GM23338 (cell line): ENCODE results near the gene TMEM151B. TPM values are rescaled to one million over a fixed set of nuclear protein-coding genes. Genes with fewer than 3 reads are reported as not detected.

Experiments used
- ATAC-seq: fragments of 200-7000 bp; cut with Tn5 transposase; 3 replicates; pipeline ENCODE4 v1.9.1; 2020
- DNase-seq: peaks from one replicate; pipeline ENCODE4 v3.0.0-alpha.2; 2015; ENCODE audit warnings: low spot score
- H2AFZ ChIP-seq: fragments of 200-600 bp; sonication (generic); 2 replicates; pipeline ENCODE4 v1.8.0; 2016; ENCODE audit warnings: antibody characterized with exemption, mild to moderate bottlenecking, moderate library complexity
- H3F3A ChIP-seq: fragments of 200-600 bp; sonication (generic); replicated peaks from 2 replicates; pipeline ENCODE4 v1.8.0; 2017; ENCODE audit warnings: antibody characterized with exemption, mixed run types, low read depth
- H3K27ac ChIP-seq: fragments of 200-600 bp; sonication (generic); 2 replicates; pipeline ENCODE4 v1.6.1; 2016; ENCODE audit warnings: low read depth
- H3K27me3 ChIP-seq: fragments of 200-600 bp; sonication (generic); 2 replicates; pipeline ENCODE4 v1.8.0; 2016; ENCODE audit warnings: mild to moderate bottlenecking, mixed run types, moderate library complexity; ENCODE audit not compliant: insufficient read depth
- H3K36me3 ChIP-seq: fragments of 200-600 bp; sonication (generic); 2 replicates; pipeline ENCODE4 v1.8.0; 2016; ENCODE audit warnings: mild to moderate bottlenecking; ENCODE audit not compliant: insufficient read depth
- H3K4me1 ChIP-seq: fragments of 200-600 bp; sonication (generic); 2 replicates; pipeline ENCODE4 v1.8.0; 2016; ENCODE audit warnings: mild to moderate bottlenecking, moderate library complexity; ENCODE audit not compliant: insufficient read depth
- H3K4me2 ChIP-seq: fragments of 200-600 bp; sonication (generic); 2 replicates; pipeline ENCODE4 v1.7.1; 2017; ENCODE audit warnings: mixed run types
- H3K4me3 ChIP-seq: fragments of 200-600 bp; sonication (generic); 2 replicates; pipeline ENCODE4 v1.6.1; 2016; ENCODE audit warnings: mixed run types
- H3K79me2 ChIP-seq: fragments of 200-600 bp; sonication (generic); replicated peaks from 2 replicates; pipeline ENCODE4 v1.8.0; 2017; ENCODE audit warnings: mild to moderate bottlenecking; ENCODE audit not compliant: insufficient read depth
- H3K9me2 ChIP-seq: fragments of 200-600 bp; sonication (generic); 2 replicates; pipeline ENCODE4 v1.8.0; 2017; ENCODE audit not compliant: insufficient read depth
- H4K20me1 ChIP-seq: fragments of 200-600 bp; sonication (generic); replicated peaks from 2 replicates; pipeline ENCODE4 v1.8.0; 2017; ENCODE audit warnings: mild to moderate bottlenecking; ENCODE audit not compliant: insufficient read depth
- H3K27ac Mint-ChIP-seq: 2 replicates; pipeline ENCODE4 v1.8.0; 2020; ENCODE audit warnings: inconsistent platforms, mild to moderate bottlenecking, moderate library complexity, mixed read lengths
- H3K27me3 Mint-ChIP-seq: 3 replicates; pipeline ENCODE4 v1.8.0; 2022; ENCODE audit warnings: low read depth, mild to moderate bottlenecking, moderate library complexity, mixed read lengths, inconsistent platforms; ENCODE audit not compliant: insufficient read depth, poor library complexity
- H3K36me3 Mint-ChIP-seq: 3 replicates; pipeline ENCODE4 v1.8.0; 2021; ENCODE audit warnings: low read depth, mild to moderate bottlenecking, inconsistent platforms, moderate library complexity, mixed read lengths
- H3K4me1 Mint-ChIP-seq: 3 replicates; pipeline ENCODE4 v1.8.0; 2020; ENCODE audit warnings: mild to moderate bottlenecking, inconsistent platforms, mixed read lengths
- H3K4me3 Mint-ChIP-seq: 3 replicates; pipeline ENCODE4 v1.8.0; 2021; ENCODE audit warnings: moderate library complexity, mild to moderate bottlenecking, inconsistent platforms, mixed read lengths
- H3K9me3 Mint-ChIP-seq: 3 replicates; pipeline ENCODE4 v1.8.0; 2020; ENCODE audit warnings: moderate library complexity, mild to moderate bottlenecking, inconsistent platforms, mixed read lengths
- CREB1 ChIP-seq: fragments of 250-450 bp; sonication (Bioruptor Pico); IDR thresholded peaks from 2 replicates; pipeline ENCODE4 v1.5.0; 2020; ENCODE audit warnings: low read depth, mild to moderate bottlenecking, moderate library complexity
- ETS1 ChIP-seq: IDR thresholded peaks from 2 replicates; pipeline ENCODE4 v1.6.1; 2016; ENCODE audit warnings: antibody characterized with exemption
- EZH2 ChIP-seq: fragments of 200-600 bp; sonication (generic); IDR thresholded peaks from one replicate; pipeline ENCODE4 v1.8.0; 2017; ENCODE audit warnings: antibody characterized with exemption, mild to moderate bottlenecking, low read depth; ENCODE audit not compliant: unreplicated experiment
- EZH2phosphoT487 ChIP-seq: fragments of 200-600 bp; sonication (generic); IDR thresholded peaks from one replicate; pipeline ENCODE4 v1.8.1; 2018; ENCODE audit warnings: antibody characterized with exemption; ENCODE audit not compliant: unreplicated experiment
- NANOG ChIP-seq: IDR thresholded peaks from 2 replicates; pipeline ENCODE4 v1.6.1; 2016; ENCODE audit warnings: antibody characterized with exemption, borderline replicate concordance
- POLR2AphosphoS5 ChIP-seq: IDR thresholded peaks from 2 replicates; pipeline ENCODE4 v1.6.1; 2016; ENCODE audit warnings: antibody characterized with exemption, low read depth
- REST ChIP-seq: IDR thresholded peaks from one replicate; pipeline ENCODE4 v1.6.1; 2018; ENCODE audit warnings: antibody characterized with exemption; ENCODE audit not compliant: unreplicated experiment
- ZNF114 ChIP-seq: fragments of 250-450 bp; sonication (Bioruptor Pico); IDR thresholded peaks from 2 replicates; pipeline ENCODE4 v1.5.0; 2020; ENCODE audit warnings: mild to moderate bottlenecking, moderate library complexity
- ZNF331 ChIP-seq: fragments of 250-450 bp; sonication (Bioruptor Pico); IDR thresholded peaks from 2 replicates; pipeline ENCODE4 v1.5.0; 2020; ENCODE audit warnings: low read depth, mild to moderate bottlenecking, moderate library complexity
- ZNF462 ChIP-seq: fragments of 250-450 bp; sonication (Bioruptor Pico); IDR thresholded peaks from 2 replicates; pipeline ENCODE4 v1.5.0; 2020; ENCODE audit warnings: mild to moderate bottlenecking, moderate library complexity
- polyA plus RNA-seq: library from polyadenylated mRNA; unstranded; fragments of >200 nt; fragmentation: Nextera tagmentation; extraction: Ambion mirVana; gene quantifications from 2 replicates; pipeline ENCODE4 v1.2.1, GENCODE V29; 2016
- total RNA-seq: library from RNA; depleted of rRNA; stranded (reverse); fragments of >200 nt; shearing (Covaris generic); gene quantifications from 2 replicates; pipeline ENCODE4 v1.2.3, GENCODE V29; 2014

Gene TMEM151B
- total and polyA plus RNA-seq, 2 experiments from 2014 or later, result 0.91 to 14.6 TPM

GRCh38 chr6:44339301-44339700 is 69.1 kb downstream of the TMEM151B start:
- H2AFZ ChIP-seq, result no peak overlapping the region
- H3K36me3 ChIP-seq, result no peaks in the 10 kb centered on the region
- Mint-ChIP-seq H3K4me1 (peaks cover 25% of the 10 kb centered on the region), H3K27ac (no peak overlapping the region), H3K36me3 (no peaks in the 10 kb centered on the region), H3K27me3 (peaks cover 10% of the 10 kb centered on the region), H3K4me3 (no peak overlapping the region), H3K9me3 (no peaks in the 10 kb centered on the region)
- H3K9me2 ChIP-seq, result 0 out of 2 replicates have a peak, but pooled peaks cover 3% of the 10 kb centered on the region
- H3K4me2 ChIP-seq, result no peak overlapping the region
- ATAC-seq (no peak), DNase-seq (no peak)
- H3K4me3 ChIP-seq, result no peak overlapping the region
- TF ChIP-seq POLR2AphosphoS5, result no peak
- no peak for TF ChIP-seq ETS1
- no peak for TF ChIP-seq EZH2
- TF ChIP-seq EZH2phosphoT487, result no peak
- no peak for TF ChIP-seq NANOG
- TF ChIP-seq ZNF114 (CRISPR knock-in tag), result no peak
- TF ChIP-seq ZNF462 (CRISPR knock-in tag), result no peak
- no peak for TF ChIP-seq CREB1
- no peak for TF ChIP-seq ZNF331 (CRISPR knock-in tag)
- TF ChIP-seq REST, result no peak
- H3K79me2 ChIP-seq, result no peaks in the 10 kb centered on the region
- H3K4me1 ChIP-seq, result peaks cover 18% of the 10 kb centered on the region; the same call in 1 of the 2 replicates
- H4K20me1 ChIP-seq, result no peaks in the 10 kb centered on the region
- H3K27me3 ChIP-seq, result peaks cover 23% of the 10 kb centered on the region
- no peaks in the 10 kb centered on the region for H3F3A ChIP-seq
- H3K27ac ChIP-seq, result no peak overlapping the region
